Renal cortical epithelial cell (primary cell): Measurements from ENCODE around the gene PNPLA3. TPM values are rescaled to one million over a fixed set of nuclear protein-coding genes. Genes with fewer than 3 reads are reported as not detected.
A peak's percentile ranks its signal among the peaks of the same experiment; 100 is the strongest.

ENCODE experiments used
- DNase-seq: peaks from one replicate; pipeline ENCODE4 v3.0.0-alpha.2; 2011; ENCODE audit warnings: low read depth
- total RNA-seq: library from RNA; depleted of rRNA; stranded (reverse); fragments of >200 nt; gene quantifications from 2 replicates; pipeline ENCODE4 v1.2.3, GENCODE V29; 2014

PNPLA3 gene
- 0.80 and 3.0 TPM in 2 replicates for total RNA-seq

GRCh38 chr22:43923631-43924464 lies at the start of gene PNPLA3:
TSS of gene PNPLA3 (plus strand) at chr22:43923805. CDS start at chr22:43923912, 107 bp downstream.
- peak; percentile 57 for DNase-seq

GRCh38 chr22:43876866-43877509 lies 46.6 kb upstream of the PNPLA3 start:
- no peak for DNase-seq

GRCh38 chr22:43878079-43878795 lies 45.4 kb upstream of the PNPLA3 start:
- no peak for DNase-seq

- no peak for DNase-seq
These were observed 44.6 kb upstream of the PNPLA3 start for GRCh38 chr22:43878831-43879550.

GRCh38 chr22:43879901-43880540 lies 43.6 kb upstream of the PNPLA3 start:
- no peak for DNase-seq

- no peak for DNase-seq
These were observed 43.0 kb upstream of the PNPLA3 start for GRCh38 chr22:43880541-43880991.

- DNase-seq = no peak
These were observed 42.2 kb upstream of the PNPLA3 start for GRCh38 chr22:43881091-43882061.

GRCh38 chr22:43882122-43882767 lies 41.4 kb upstream of the PNPLA3 start:
- DNase-seq = no peak

- DNase-seq = peak; percentile 71
These were observed 40.5 kb upstream of the PNPLA3 start for GRCh38 chr22:43883012-43883661.

- no peak for DNase-seq
These were observed 39.7 kb upstream of the PNPLA3 start for GRCh38 chr22:43883719-43884415.

GRCh38 chr22:43884600-43885318 lies 38.8 kb upstream of the PNPLA3 start:
- no peak for DNase-seq

- no peak for DNase-seq
These were observed 38.3 kb upstream of the PNPLA3 start for GRCh38 chr22:43885319-43885671.

GRCh38 chr22:43885786-43886185 lies 37.8 kb upstream of the PNPLA3 start:
- DNase-seq = no peak

- DNase-seq = no peak
These were observed 37.4 kb upstream of the PNPLA3 start for GRCh38 chr22:43886231-43886630.

GRCh38 chr22:43887391-43887790 lies 36.2 kb upstream of the PNPLA3 start:
- no peak for DNase-seq

- DNase-seq = no peak
These were observed 34.9 kb upstream of the PNPLA3 start for GRCh38 chr22:43888740-43889139.

- DNase-seq = no peak
These were observed 34.3 kb upstream of the PNPLA3 start for GRCh38 chr22:43889201-43889859.
